B cell (primary cell): Measurements from ENCODE around the gene USP7. TPM values are rescaled to one million over a fixed set of nuclear protein-coding genes. Genes with fewer than 3 reads are reported as not detected.

ENCODE experiments used
- ATAC-seq: fragments of 200-7000 bp; cut with Tn5 transposase; one replicate; pipeline ENCODE4 v1.10.0; 2021; ENCODE audit warnings: low read depth, mild to moderate bottlenecking, moderate number of reproducible peaks, moderate library complexity
- CTCF ChIA-PET: fragments of 350-600 bp; sonication (Branson Sonifier 250); formaldehyde crosslinking; loops from one replicate; lab custom pipeline; 2021; ENCODE audit warnings: antibody characterized with exemption, inconsistent platforms; lab: Charles Lee
- POLR2A ChIA-PET: fragments of 350-600 bp; sonication (Branson Sonifier 250); formaldehyde crosslinking; loops from one replicate; lab custom pipeline; 2021; ENCODE audit warnings: antibody characterized with exemption; lab: Charles Lee
- DNase-seq: peaks from one replicate; pipeline ENCODE4 v3.0.0; 2013
- H2AFZ ChIP-seq: 2 replicates; pipeline ENCODE4 v1.6.1; 2012; ENCODE audit warnings: mild to moderate bottlenecking, low read depth, low read length; ENCODE audit not compliant: insufficient read depth, poor library complexity, severe bottlenecking
- H3K27ac ChIP-seq, 2 donors: 1 replicate in 1 of 2; 2 replicates in 1 of 2; pipeline ENCODE4 v1.5.1; 2012 to 2013; ENCODE audit warnings: low read length in 2 of 2, mild to moderate bottlenecking in 2 of 2, moderate library complexity in 1 of 2
- H3K27me3 ChIP-seq, 4 experiments: fragments of 200-600 bp in 1 of 4; sonication (generic) in 1 of 4; replicated peaks in 1 of 4; 1 replicate in 2 of 4; 2 replicates in 2 of 4; pipeline versions ENCODE4 v1.6.1 to v1.7.0; 2013 to 2016; ENCODE audit warnings: low read length in 3 of 4, mild to moderate bottlenecking in 2 of 4, mixed read lengths in 1 of 4, moderate library complexity in 1 of 4; ENCODE audit not compliant: insufficient read depth in 4 of 4, control insufficient read depth in 3 of 4; ENCODE audit errors: control extremely low read depth in 1 of 4
- H3K36me3 ChIP-seq, 2 experiments: replicated peaks in 1 of 2; 1 replicate in 1 of 2; 2 replicates in 1 of 2; pipeline versions ENCODE4 v1.6.1 to v1.7.1; 2013; ENCODE audit warnings: low read length in 1 of 2; ENCODE audit not compliant: insufficient read depth in 2 of 2, control insufficient read depth in 1 of 2; ENCODE audit errors: control extremely low read depth in 1 of 2, extremely low read depth in 1 of 2
- H3K4me1 ChIP-seq, 2 donors: fragments of 200-600 bp in 1 of 2; sonication (generic) in 1 of 2; 1 replicate in 1 of 2; 2 replicates in 1 of 2; pipeline versions ENCODE4 v1.5.1 to v1.6.1; 2013 to 2017; ENCODE audit warnings: low read length in 2 of 2; ENCODE audit not compliant: control insufficient read depth in 2 of 2, insufficient read depth in 2 of 2
- H3K4me2 ChIP-seq: replicated peaks from 2 replicates; pipeline ENCODE3; 2012; ENCODE audit warnings: mild to moderate bottlenecking, low read depth, low read length; ENCODE audit not compliant: poor library complexity, severe bottlenecking
- H3K4me3 ChIP-seq, 5 experiments: fragments of 200-600 bp in 1 of 5; sonication (generic) in 1 of 5; 1 replicate in 3 of 5; 2 replicates in 2 of 5; pipeline versions ENCODE4 v1.5.1 to v1.7.0; 2011 to 2016; ENCODE audit warnings: low read length in 4 of 5, mild to moderate bottlenecking in 4 of 5, low read depth in 2 of 5, control low read depth in 1 of 5, moderate library complexity in 1 of 5; ENCODE audit not compliant: insufficient read depth in 1 of 5; ENCODE audit errors: control extremely low read depth in 1 of 5, extremely low read depth in 1 of 5
- H3K79me2 ChIP-seq: fragments of 200-600 bp; sonication (generic); one replicate; pipeline ENCODE4 v1.6.0; 2016; ENCODE audit warnings: low read length; ENCODE audit not compliant: control insufficient read depth, insufficient read depth
- H3K9ac ChIP-seq: fragments of 200-600 bp; sonication (generic); 2 replicates; pipeline ENCODE4 v1.6.1; 2017; ENCODE audit warnings: mild to moderate bottlenecking, low read length, moderate library complexity
- H3K9me3 ChIP-seq, 3 donors: one replicate each; pipeline versions ENCODE4 v1.6.1 to v1.7.1; 2013; ENCODE audit warnings: low read length in 2 of 3; ENCODE audit not compliant: control insufficient read depth in 2 of 3, insufficient read depth in 1 of 3; ENCODE audit errors: control extremely low read depth in 1 of 3
- H4K20me1 ChIP-seq: 2 replicates; pipeline ENCODE4 v1.6.0; 2012; ENCODE audit warnings: mild to moderate bottlenecking, low read length; ENCODE audit not compliant: insufficient read depth, control insufficient read depth, poor library complexity, severe bottlenecking
- H3K27ac Mint-ChIP-seq: one replicate; pipeline ENCODE4 v1.8.0; 2021; ENCODE audit warnings: mixed read lengths
- H3K27me3 Mint-ChIP-seq: one replicate; pipeline ENCODE4 v1.8.0; 2021; ENCODE audit warnings: mixed read lengths
- H3K4me1 Mint-ChIP-seq: one replicate; pipeline ENCODE4 v1.8.0; 2021; ENCODE audit warnings: mixed read lengths
- H3K4me3 Mint-ChIP-seq: one replicate; pipeline ENCODE4 v1.8.0; 2021; ENCODE audit warnings: mixed read lengths
- H3K9me3 Mint-ChIP-seq: one replicate; pipeline ENCODE4 v1.8.0; 2022; ENCODE audit warnings: mixed read lengths; ENCODE audit not compliant: insufficient read depth
- CTCF ChIP-seq: fragments of 200-600 bp; IDR thresholded peaks from one replicate; pipeline ENCODE4 v1.8.0; 2022; ENCODE audit warnings: antibody characterized with exemption, mild to moderate bottlenecking
- EZH2 ChIP-seq: IDR thresholded peaks from 2 replicates; pipeline ENCODE4 v1.6.1; 2012; ENCODE audit warnings: borderline replicate concordance, low read depth, mild to moderate bottlenecking, moderate library complexity, low read length; ENCODE audit not compliant: insufficient read depth, poor library complexity, severe bottlenecking
- WGBS: methylation state at CpG from one replicate; pipeline ENCODE4 v1.1.5; 2013; ENCODE audit warnings: missing lambda C conversion rate; ENCODE audit not compliant: insufficient coverage; 5-methylcytosine and 5-hydroxymethylcytosine counted together
- intact Hi-C: fragments of 100-400 bp; cut with micrococcal nuclease; formaldehyde crosslinking; loops from one replicate; pipeline ENCODE4 v1.10.0; 2022
- polyA plus RNA-seq: library from polyadenylated mRNA; depleted of rRNA; stranded (reverse); fragments of >200 nt; gene quantifications from 2 replicates; pipeline ENCODE4 v1.2.3, GENCODE V29; 2012
- total RNA-seq, 2 donors: library from RNA; stranded (reverse); fragments of 120-200 nt in 1 of 2; gene quantifications; 1 replicate in 1 of 2; 2 replicates in 1 of 2; pipeline versions ENCODE4 v1.2.3 to v1.2.4, GENCODE V29; 2013 to 2022

USP7 gene
- total and polyA plus RNA-seq, 2 donors (not counting 1 experiment from before 2014, with no cell fraction given): 27.4 to 223 TPM

DNA sequence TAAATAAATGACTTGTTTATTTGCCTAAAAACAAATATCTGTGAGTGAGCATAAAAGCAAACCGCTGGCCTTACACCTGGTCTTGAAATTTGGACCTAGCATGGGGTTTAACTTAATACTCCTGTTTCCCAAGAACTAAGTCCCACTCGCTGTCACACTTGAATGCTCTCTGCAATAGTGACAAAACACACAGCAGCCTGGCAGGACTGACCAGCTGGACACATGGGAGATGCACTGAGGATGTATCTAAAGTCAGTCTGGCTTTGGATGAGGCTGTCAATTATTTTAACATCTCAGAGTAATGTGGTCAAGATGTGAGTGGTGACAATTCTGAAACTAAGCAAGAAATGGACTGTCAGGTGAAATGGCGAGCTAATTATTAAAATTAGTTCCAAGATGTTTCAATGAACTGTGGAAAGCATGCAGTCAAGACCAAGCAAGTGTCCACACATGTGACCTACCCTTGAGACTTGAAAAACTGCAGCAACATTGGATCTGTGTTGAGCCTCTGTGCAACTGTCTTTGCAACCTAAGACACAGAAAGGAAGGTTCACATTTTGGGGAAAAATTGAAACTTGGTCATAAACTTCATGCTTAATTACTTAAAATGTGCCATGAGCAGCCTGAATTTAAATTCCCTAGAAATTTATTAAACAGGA is 64.9 kb downstream of the USP7 start:
- no peak for TF ChIP-seq EZH2
- TF ChIP-seq CTCF: no peak
- 82% methylated on average over 2 of the region's 3 CpGs for WGBS
- no peaks in the 10 kb centered on the region for H3K9me3 Mint-ChIP-seq
- H3K4me3 Mint-ChIP-seq: no peak overlapping the region
- Histone ChIP-seq H3K27me3 (no peaks in the 10 kb centered on the region), H4K20me1 (peaks cover 56% of the 10 kb centered on the region), H3K36me3 (peaks cover 4 to 96% of the 10 kb centered on the region in 2 experiments), H3K79me2 (peaks cover 9% of the 10 kb centered on the region), H3K9me3 (no peaks in the 10 kb centered on the region), H3K4me1 (peaks cover 0 to 5% of the 10 kb centered on the region in 2 donors), H3K27ac (no peak overlapping the region), H3K4me3 (no peak overlapping the region), H3K4me2 (no peak overlapping the region), H2AFZ (no peak overlapping the region), H3K9ac (no peak overlapping the region)
- ChIA-PET POLR2A (no interaction called here), CTCF (interaction anchor here (0.7 to 4.3 kb wide), 4 partner anchors 19 to 236 kb away, joined by 3 to 12 read pairs (median 4); no protein-coding TSS in a partner anchor)
- ATAC-seq (no peak), DNase-seq (no peak)
- intact Hi-C loops: no loop called here
- H3K27ac Mint-ChIP-seq: no peak overlapping the region
- no peaks in the 10 kb centered on the region for H3K27me3 Mint-ChIP-seq
- no peaks in the 10 kb centered on the region for H3K4me1 Mint-ChIP-seq

GRCh38 chr16:8894736-8895334 is 68.9 kb downstream of the USP7 start:
- Histone ChIP-seq H3K27ac (no peak overlapping the region), H3K36me3 (peaks cover 2 to 79% of the 10 kb centered on the region in 2 experiments), H3K4me3 (no peak overlapping the region), H3K4me2 (no peak overlapping the region), H3K9ac (no peak overlapping the region), H4K20me1 (peaks cover 71% of the 10 kb centered on the region), H3K9me3 (peaks cover 0 to 3% (median 0%) of the 10 kb centered on the region in 3 donors), H3K79me2 (peaks cover 12% of the 10 kb centered on the region), H2AFZ (no peak overlapping the region), H3K27me3 (no peaks in the 10 kb centered on the region), H3K4me1 (peaks cover 18 to 40% of the 10 kb centered on the region in 2 donors)
- no peak overlapping the region for H3K4me3 Mint-ChIP-seq
- H3K27me3 Mint-ChIP-seq: no peaks in the 10 kb centered on the region
- ATAC-seq: no peak
- no peak overlapping the region for H3K27ac Mint-ChIP-seq
- 96% methylated on average over 20 of the region's 21 CpGs for WGBS
- DNase-seq: no peak
- CTCF ChIA-PET: interaction anchor here (1.5 to 3.8 kb wide), 3 partner anchors 22 to 240 kb away, joined by 4 to 18 read pairs (median 13); no protein-coding TSS in a partner anchor
- TF ChIP-seq CTCF (no peak), EZH2 (no peak)
- H3K4me1 Mint-ChIP-seq: peaks cover 36% of the 10 kb centered on the region
- POLR2A ChIA-PET: no interaction called here
- intact Hi-C loops: loop anchor here (5.0 kb wide), 3 partner anchors 273 to 1982 kb away; partner anchors contain the start of genes CIITA, GRIN2A and METTL22
- peaks cover 3% of the 10 kb centered on the region for H3K9me3 Mint-ChIP-seq
